MM.1S (cell line): Measurements from ENCODE around the gene ARHGAP23.

Experiments
- EZH2 ChIP-seq: fragments of 300-600 bp; sonication (generic); optimal IDR thresholded peaks from 2 replicates; pipeline ENCODE3; 2017; ENCODE audit warnings: low read depth, mild to moderate bottlenecking, antibody characterized with exemption, low read length, mixed read lengths
- EZH2phosphoT487 ChIP-seq: fragments of 300-600 bp; sonication (generic); IDR thresholded peaks from 2 replicates; pipeline ENCODE4 v1.6.1; 2018; ENCODE audit warnings: antibody characterized with exemption, low read length
- TF ChIP-seq, protein P1 (sequence below): fragments of 300-600 bp; sonication (generic); IDR thresholded peaks from 2 replicates; pipeline ENCODE4 v1.5.1; 2016; ENCODE audit warnings: antibody characterized with exemption, low read length, mixed read lengths

DNA sequence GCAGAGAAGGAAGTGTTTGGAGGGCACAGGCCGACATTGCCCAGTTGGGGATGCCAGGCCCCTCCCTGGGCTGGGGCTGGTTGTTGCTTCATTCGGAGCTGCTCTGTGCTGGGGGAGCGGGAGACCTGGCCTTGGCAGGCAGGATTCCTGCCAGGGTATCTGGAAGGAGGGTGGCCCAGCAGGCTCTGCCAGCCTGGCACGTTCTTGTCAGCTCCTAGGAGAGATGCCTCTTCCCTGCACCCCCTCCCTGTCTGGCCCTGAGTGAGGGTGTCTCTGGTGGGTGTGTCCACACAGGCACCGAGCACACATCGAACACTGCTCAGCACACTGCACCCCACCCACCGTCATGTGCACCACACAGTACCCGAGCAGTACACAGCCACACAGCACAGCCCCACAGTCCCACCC lies 35.2 kb downstream of the ARHGAP23 start:
- TF ChIP-seq, protein P1, sequence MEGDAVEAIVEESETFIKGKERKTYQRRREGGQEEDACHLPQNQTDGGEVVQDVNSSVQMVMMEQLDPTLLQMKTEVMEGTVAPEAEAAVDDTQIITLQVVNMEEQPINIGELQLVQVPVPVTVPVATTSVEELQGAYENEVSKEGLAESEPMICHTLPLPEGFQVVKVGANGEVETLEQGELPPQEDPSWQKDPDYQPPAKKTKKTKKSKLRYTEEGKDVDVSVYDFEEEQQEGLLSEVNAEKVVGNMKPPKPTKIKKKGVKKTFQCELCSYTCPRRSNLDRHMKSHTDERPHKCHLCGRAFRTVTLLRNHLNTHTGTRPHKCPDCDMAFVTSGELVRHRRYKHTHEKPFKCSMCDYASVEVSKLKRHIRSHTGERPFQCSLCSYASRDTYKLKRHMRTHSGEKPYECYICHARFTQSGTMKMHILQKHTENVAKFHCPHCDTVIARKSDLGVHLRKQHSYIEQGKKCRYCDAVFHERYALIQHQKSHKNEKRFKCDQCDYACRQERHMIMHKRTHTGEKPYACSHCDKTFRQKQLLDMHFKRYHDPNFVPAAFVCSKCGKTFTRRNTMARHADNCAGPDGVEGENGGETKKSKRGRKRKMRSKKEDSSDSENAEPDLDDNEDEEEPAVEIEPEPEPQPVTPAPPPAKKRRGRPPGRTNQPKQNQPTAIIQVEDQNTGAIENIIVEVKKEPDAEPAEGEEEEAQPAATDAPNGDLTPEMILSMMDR: no peak
- TF ChIP-seq EZH2phosphoT487 (no peak), EZH2 (no peak)
